Measurements from ENCODE around the gene MEGF11.

Gene MEGF11

GRCh38 chr15:66022163-66022525 lies 231.4 kb downstream of the MEGF11 start:
- H3K36me3 ChIP-seq (ENCODE audit: control insufficient read depth in 5 of 5, insufficient read depth in 5 of 5, low read length in 5 of 5), result no peaks in the 10 kb centered on the region
- no peaks in the 10 kb centered on the region for H3K4me1 ChIP-seq (ENCODE audit: control insufficient read depth in 5 of 5, insufficient read depth in 5 of 5, low read length in 5 of 5)
- no peaks in the 10 kb centered on the region for H3K9me3 ChIP-seq (ENCODE audit: control insufficient read depth in 5 of 5, low read length in 5 of 5)
- no peak overlapping the region for H3K27ac ChIP-seq (ENCODE audit: low read depth, low read length)
- H3K9ac ChIP-seq (ENCODE audit: low read length in 5 of 5), result no peak overlapping the region
- peaks cover 19 to 43% (median 23%) of the 10 kb centered on the region in 5 donors for H3K27me3 ChIP-seq (ENCODE audit: control insufficient read depth in 5 of 5, insufficient read depth in 4 of 5, low read length in 5 of 5)
- H3K4me3 ChIP-seq (ENCODE audit: low read depth in 1 of 5, low read length in 5 of 5), result no peak overlapping the region

GRCh38 chr15:66021496-66022162 lies 231.9 kb downstream of the MEGF11 start:
- no peaks in the 10 kb centered on the region for H3K9me3 ChIP-seq (ENCODE audit: control insufficient read depth in 5 of 5, low read length in 5 of 5)
- H3K36me3 ChIP-seq (ENCODE audit: control insufficient read depth in 5 of 5, insufficient read depth in 5 of 5, low read length in 5 of 5), result no peaks in the 10 kb centered on the region
- no peaks in the 10 kb centered on the region for H3K4me1 ChIP-seq (ENCODE audit: control insufficient read depth in 5 of 5, insufficient read depth in 5 of 5, low read length in 5 of 5)
- no peak overlapping the region for H3K9ac ChIP-seq (ENCODE audit: low read length in 5 of 5)
- no peak overlapping the region for H3K4me3 ChIP-seq (ENCODE audit: low read depth in 1 of 5, low read length in 5 of 5)
- no peak overlapping the region for H3K27ac ChIP-seq (ENCODE audit: low read depth, low read length)
- peaks cover 19 to 40% (median 23%) of the 10 kb centered on the region in 5 donors for H3K27me3 ChIP-seq (ENCODE audit: control insufficient read depth in 5 of 5, insufficient read depth in 4 of 5, low read length in 5 of 5)

GRCh38 chr15:66019826-66020398 lies 233.6 kb downstream of the MEGF11 start:
- H3K9ac ChIP-seq (ENCODE audit: low read length in 5 of 5), result no peak overlapping the region
- no peaks in the 10 kb centered on the region for H3K4me1 ChIP-seq (ENCODE audit: control insufficient read depth in 5 of 5, insufficient read depth in 5 of 5, low read length in 5 of 5)
- H3K27ac ChIP-seq (ENCODE audit: low read depth, low read length), result no peak overlapping the region
- no peaks in the 10 kb centered on the region for H3K36me3 ChIP-seq (ENCODE audit: control insufficient read depth in 5 of 5, insufficient read depth in 5 of 5, low read length in 5 of 5)
- peaks cover 0 to 2% (median 0%) of the 10 kb centered on the region in 5 donors for H3K9me3 ChIP-seq (ENCODE audit: control insufficient read depth in 5 of 5, low read length in 5 of 5)
- H3K27me3 ChIP-seq (ENCODE audit: control insufficient read depth in 5 of 5, insufficient read depth in 4 of 5, low read length in 5 of 5), result peaks cover 14 to 34% (median 18%) of the 10 kb centered on the region in 5 donors
- H3K4me3 ChIP-seq (ENCODE audit: low read depth in 1 of 5, low read length in 5 of 5), result no peak overlapping the region

- no peak overlapping the region for H3K4me3 ChIP-seq (ENCODE audit: low read depth in 1 of 5, low read length in 5 of 5)
- H3K36me3 ChIP-seq (ENCODE audit: control insufficient read depth in 5 of 5, insufficient read depth in 5 of 5, low read length in 5 of 5), result no peaks in the 10 kb centered on the region
- no peak overlapping the region for H3K27ac ChIP-seq (ENCODE audit: low read depth, low read length)
- H3K27me3 ChIP-seq (ENCODE audit: control insufficient read depth in 5 of 5, insufficient read depth in 4 of 5, low read length in 5 of 5), result peaks cover 13 to 28% (median 20%) of the 10 kb centered on the region in 5 donors
- H3K9me3 ChIP-seq (ENCODE audit: control insufficient read depth in 5 of 5, low read length in 5 of 5), result peaks cover 0 to 3% (median 0%) of the 10 kb centered on the region in 5 donors
- H3K4me1 ChIP-seq (ENCODE audit: control insufficient read depth in 5 of 5, insufficient read depth in 5 of 5, low read length in 5 of 5), result no peaks in the 10 kb centered on the region
- no peak overlapping the region for H3K9ac ChIP-seq (ENCODE audit: low read length in 5 of 5)
These were observed 234.2 kb downstream of the MEGF11 start for GRCh38 chr15:66019368-66019767.

- Histone ChIP-seq H3K9me3 (ENCODE audit: control insufficient read depth in 5 of 5, low read length in 5 of 5) (peaks cover 0 to 3% (median 0%) of the 10 kb centered on the region in 5 donors), H3K4me1 (ENCODE audit: control insufficient read depth in 5 of 5, insufficient read depth in 5 of 5, low read length in 5 of 5) (no peaks in the 10 kb centered on the region), H3K4me3 (ENCODE audit: low read depth in 1 of 5, low read length in 5 of 5) (no peak overlapping the region), H3K27ac (ENCODE audit: low read depth, low read length) (no peak overlapping the region), H3K36me3 (ENCODE audit: control insufficient read depth in 5 of 5, insufficient read depth in 5 of 5, low read length in 5 of 5) (no peaks in the 10 kb centered on the region), H3K9ac (ENCODE audit: low read length in 5 of 5) (no peak overlapping the region), H3K27me3 (ENCODE audit: control insufficient read depth in 5 of 5, insufficient read depth in 4 of 5, low read length in 5 of 5) (peaks cover 13 to 21% (median 14%) of the 10 kb centered on the region in 5 donors)
These were observed 235.1 kb downstream of the MEGF11 start for GRCh38 chr15:66018488-66018797.

- Histone ChIP-seq H3K4me1 (ENCODE audit: control insufficient read depth in 5 of 5, insufficient read depth in 5 of 5, low read length in 5 of 5) (no peaks in the 10 kb centered on the region), H3K27me3 (ENCODE audit: control insufficient read depth in 5 of 5, insufficient read depth in 4 of 5, low read length in 5 of 5) (peaks cover 11 to 20% (median 13%) of the 10 kb centered on the region in 5 donors), H3K9me3 (ENCODE audit: control insufficient read depth in 5 of 5, low read length in 5 of 5) (peaks cover 0 to 3% (median 0%) of the 10 kb centered on the region in 5 donors), H3K9ac (ENCODE audit: low read length in 5 of 5) (no peak overlapping the region), H3K36me3 (ENCODE audit: control insufficient read depth in 5 of 5, insufficient read depth in 5 of 5, low read length in 5 of 5) (no peaks in the 10 kb centered on the region), H3K4me3 (ENCODE audit: low read depth in 1 of 5, low read length in 5 of 5) (no peak overlapping the region), H3K27ac (ENCODE audit: low read depth, low read length) (no peak overlapping the region)
These were observed 235.6 kb downstream of the MEGF11 start for GRCh38 chr15:66017792-66018487.

- H3K4me3 ChIP-seq (ENCODE audit: low read depth in 1 of 5, low read length in 5 of 5), result no peak overlapping the region
- no peak overlapping the region for H3K9ac ChIP-seq (ENCODE audit: low read length in 5 of 5)
- H3K9me3 ChIP-seq (ENCODE audit: control insufficient read depth in 5 of 5, low read length in 5 of 5), result peaks cover 0 to 3% (median 0%) of the 10 kb centered on the region in 5 donors
- no peaks in the 10 kb centered on the region for H3K4me1 ChIP-seq (ENCODE audit: control insufficient read depth in 5 of 5, insufficient read depth in 5 of 5, low read length in 5 of 5)
- no peak overlapping the region for H3K27ac ChIP-seq (ENCODE audit: low read depth, low read length)
- H3K36me3 ChIP-seq (ENCODE audit: control insufficient read depth in 5 of 5, insufficient read depth in 5 of 5, low read length in 5 of 5), result no peaks in the 10 kb centered on the region
- peaks cover 9 to 20% (median 10%) of the 10 kb centered on the region in 5 donors for H3K27me3 ChIP-seq (ENCODE audit: control insufficient read depth in 5 of 5, insufficient read depth in 4 of 5, low read length in 5 of 5)
These were observed 236.6 kb downstream of the MEGF11 start for GRCh38 chr15:66017000-66017399.

GRCh38 chr15:66016199-66016598 lies 237.4 kb downstream of the MEGF11 start:
- no peaks in the 10 kb centered on the region for H3K4me1 ChIP-seq (ENCODE audit: control insufficient read depth in 5 of 5, insufficient read depth in 5 of 5, low read length in 5 of 5)
- H3K4me3 ChIP-seq (ENCODE audit: low read depth in 1 of 5, low read length in 5 of 5), result no peak overlapping the region
- H3K36me3 ChIP-seq (ENCODE audit: control insufficient read depth in 5 of 5, insufficient read depth in 5 of 5, low read length in 5 of 5), result no peaks in the 10 kb centered on the region
- H3K9me3 ChIP-seq (ENCODE audit: control insufficient read depth in 5 of 5, low read length in 5 of 5), result peaks cover 0 to 3% (median 0%) of the 10 kb centered on the region in 5 donors
- peaks cover 8 to 16% (median 10%) of the 10 kb centered on the region in 5 donors for H3K27me3 ChIP-seq (ENCODE audit: control insufficient read depth in 5 of 5, insufficient read depth in 4 of 5, low read length in 5 of 5)
- no peak overlapping the region for H3K27ac ChIP-seq (ENCODE audit: low read depth, low read length)
- no peak overlapping the region for H3K9ac ChIP-seq (ENCODE audit: low read length in 5 of 5)

- Histone ChIP-seq H3K27ac (ENCODE audit: low read depth, low read length) (no peak overlapping the region), H3K9me3 (ENCODE audit: control insufficient read depth in 5 of 5, low read length in 5 of 5) (peaks cover 0 to 3% (median 0%) of the 10 kb centered on the region in 5 donors), H3K9ac (ENCODE audit: low read length in 5 of 5) (no peak overlapping the region), H3K4me1 (ENCODE audit: control insufficient read depth in 5 of 5, insufficient read depth in 5 of 5, low read length in 5 of 5) (no peaks in the 10 kb centered on the region), H3K4me3 (ENCODE audit: low read depth in 1 of 5, low read length in 5 of 5) (no peak overlapping the region), H3K36me3 (ENCODE audit: control insufficient read depth in 5 of 5, insufficient read depth in 5 of 5, low read length in 5 of 5) (no peaks in the 10 kb centered on the region), H3K27me3 (ENCODE audit: control insufficient read depth in 5 of 5, insufficient read depth in 4 of 5, low read length in 5 of 5) (peaks cover 4 to 10% (median 9%) of the 10 kb centered on the region in 5 donors)
These were observed 238.8 kb downstream of the MEGF11 start for GRCh38 chr15:66014635-66015182.

GRCh38 chr15:66014022-66014421 lies 239.5 kb downstream of the MEGF11 start:
- no peak overlapping the region for H3K9ac ChIP-seq (ENCODE audit: low read length in 5 of 5)
- no peaks in the 10 kb centered on the region for H3K4me1 ChIP-seq (ENCODE audit: control insufficient read depth in 5 of 5, insufficient read depth in 5 of 5, low read length in 5 of 5)
- H3K9me3 ChIP-seq (ENCODE audit: control insufficient read depth in 5 of 5, low read length in 5 of 5), result peaks cover 0 to 3% (median 0%) of the 10 kb centered on the region in 5 donors
- H3K4me3 ChIP-seq (ENCODE audit: low read depth in 1 of 5, low read length in 5 of 5), result no peak overlapping the region
- no peak overlapping the region for H3K27ac ChIP-seq (ENCODE audit: low read depth, low read length)
- H3K36me3 ChIP-seq (ENCODE audit: control insufficient read depth in 5 of 5, insufficient read depth in 5 of 5, low read length in 5 of 5), result no peaks in the 10 kb centered on the region
- H3K27me3 ChIP-seq (ENCODE audit: control insufficient read depth in 5 of 5, insufficient read depth in 4 of 5, low read length in 5 of 5), result peaks cover 0 to 10% (median 6%) of the 10 kb centered on the region in 5 donors

Data from subcutaneous abdominal adipose tissue (tissue), 5 donors.